Right cardiac atrium (tissue), 5 donors: ENCODE measurements around the gene CNTN1. TPM values are rescaled to one million over a fixed set of nuclear protein-coding genes. Genes with fewer than 3 reads are reported as not detected.

Experiments
- ATAC-seq, 2 donors: fragments of 200-7000 bp; cut with Tn5 transposase; one replicate each; pipeline versions ENCODE4 v1.8.0 to v1.9.1; 2020; ENCODE audit warnings: moderate library complexity in 2 of 2, mild to moderate bottlenecking in 1 of 2
- DNase-seq, 3 donors: peaks; one replicate each; pipeline ENCODE4 v3.0.0-alpha.2; 2020
- H3K27ac ChIP-seq: one replicate; pipeline ENCODE4 v1.5.1; 2013; ENCODE audit warnings: mild to moderate bottlenecking, low read length, control low read depth, moderate library complexity
- H3K27me3 ChIP-seq: one replicate; pipeline ENCODE4 v1.6.1; 2013; ENCODE audit not compliant: control insufficient read depth, insufficient read depth
- H3K4me1 ChIP-seq: one replicate; pipeline ENCODE4 v1.6.1; 2013; ENCODE audit warnings: low read length; ENCODE audit not compliant: control insufficient read depth, insufficient read depth
- H3K4me3 ChIP-seq: one replicate; pipeline ENCODE4 v1.5.1; 2013; ENCODE audit warnings: low read length, control low read depth
- H3K9me3 ChIP-seq: one replicate; pipeline ENCODE4 v1.6.1; 2013; ENCODE audit warnings: low read length; ENCODE audit not compliant: control insufficient read depth
- WGBS: extraction: QIAGEN DNeasy Blood & Tissue Kit; methylation state at CpG from one replicate; pipeline ENCODE4 v1.1.7; 2013; 5-methylcytosine and 5-hydroxymethylcytosine counted together
- intact Hi-C, 4 donors: fragments of 100-400 bp; cut with DNase I; formaldehyde crosslinking; loops; one replicate each; pipeline versions ENCODE4 v1.11.0 to v1.14.0; 2022 to 2023
- polyA plus RNA-seq: library from polyadenylated mRNA; stranded (reverse); fragments of 200-250 nt; gene quantifications from one replicate; pipeline ENCODE4 v1.2.3, GENCODE V29; 2013
- total RNA-seq, 4 donors: library from RNA; stranded (reverse); fragmentation: NEBNext Ultra II Directional; extraction: Animal tissue kit (Norgen Biotek cat#: 25700); gene quantifications; one replicate each; pipeline ENCODE4 v1.2.1, GENCODE V29; 2021
- donor health status: healthy with polysubstance abuse.
- donor health status: DM: no; HTN: yes; CAD: no.
- donor health status: DM: no; HTN: no; CAD: no.
- donor health status: DM: no; HTN: yes; CAD: no; lungs with severe emphysema.
- donor health status: DM: yes; HTN: yes; CAD: no.

The CNTN1 gene
- total and polyA plus RNA-seq, 5 donors: 0.40 to 0.94 (median 0.53) TPM

DNA sequence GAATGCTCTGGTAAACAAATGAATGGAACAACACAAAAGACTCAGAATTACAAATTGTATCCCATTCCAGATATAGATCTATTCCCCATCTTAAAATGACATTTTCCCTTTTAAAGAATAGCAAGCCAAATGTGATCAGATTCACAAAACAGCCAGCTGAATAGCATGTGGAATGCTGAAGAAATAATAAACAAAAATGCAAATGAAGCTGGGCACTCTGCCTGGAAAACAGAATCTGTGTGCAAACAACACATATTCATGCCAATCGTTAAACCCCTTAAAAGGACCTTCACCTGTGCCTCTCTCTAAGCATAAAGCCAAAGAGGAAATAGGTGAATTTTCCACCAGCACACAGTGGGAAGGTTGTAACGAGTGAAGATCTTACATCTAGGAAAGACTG lies 428.0 kb downstream of the CNTN1 start:
- intact Hi-C loops: no loop called here
- no peak overlapping the region for H3K4me3 ChIP-seq
- no peak overlapping the region for H3K27ac ChIP-seq
- DNase-seq (no peak), ATAC-seq (no peak)
- H3K27me3 ChIP-seq: no peaks in the 10 kb centered on the region
- H3K9me3 ChIP-seq: no peaks in the 10 kb centered on the region
- WGBS: 78% methylated on average over 2 of the region's 2 CpGs
- no peaks in the 10 kb centered on the region for H3K4me1 ChIP-seq

DNA sequence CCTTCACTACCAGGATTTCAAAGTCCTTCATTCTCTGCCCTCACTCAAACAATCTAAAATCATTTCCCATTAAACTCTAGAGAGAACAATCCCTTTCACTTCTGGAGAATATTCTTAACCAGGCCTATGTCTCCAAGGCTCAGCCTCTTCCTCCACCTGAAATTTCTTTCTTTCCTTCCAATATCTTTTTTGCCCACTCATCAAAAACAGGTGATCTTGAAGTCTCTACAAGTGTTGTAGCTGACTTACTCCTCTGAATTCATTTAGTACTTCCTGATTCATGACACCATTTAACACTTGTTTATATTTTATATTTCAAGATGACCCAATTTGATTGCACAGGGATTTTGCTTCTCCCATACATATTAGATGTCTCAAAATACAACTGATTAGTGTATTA lies 429.1 kb downstream of the CNTN1 start:
- ATAC-seq (no peak), DNase-seq (no peak)
- no peaks in the 10 kb centered on the region for H3K9me3 ChIP-seq
- no peaks in the 10 kb centered on the region for H3K4me1 ChIP-seq
- no peak overlapping the region for H3K27ac ChIP-seq
- H3K4me3 ChIP-seq: no peak overlapping the region
- intact Hi-C loops: no loop called here
- no peaks in the 10 kb centered on the region for H3K27me3 ChIP-seq
